GM10266 (cell line): Measurements from ENCODE around the gene CNOT6.
"Not testable (repeated sequence)": the region's sequence is repeated elsewhere in the genome, so short reads cannot be mapped to it uniquely, and the experiment has no call there.

Experiments used
- DNase-seq: peaks from one replicate; pipeline ENCODE4 v3.0.0; 2012; ENCODE audit errors: extremely low spot score
- CTCF ChIP-seq: IDR thresholded peaks from 2 replicates; pipeline ENCODE4 v1.5.1; 2012; ENCODE audit warnings: mild to moderate bottlenecking, low read depth; ENCODE audit not compliant: control insufficient read depth, insufficient read depth; ENCODE audit errors: missing control alignments

Gene CNOT6

GRCh38 chr5:180463216-180463900 is 30.8 kb upstream of the CNOT6 start:
- no peak for DNase-seq
- no peak for TF ChIP-seq CTCF

DNA sequence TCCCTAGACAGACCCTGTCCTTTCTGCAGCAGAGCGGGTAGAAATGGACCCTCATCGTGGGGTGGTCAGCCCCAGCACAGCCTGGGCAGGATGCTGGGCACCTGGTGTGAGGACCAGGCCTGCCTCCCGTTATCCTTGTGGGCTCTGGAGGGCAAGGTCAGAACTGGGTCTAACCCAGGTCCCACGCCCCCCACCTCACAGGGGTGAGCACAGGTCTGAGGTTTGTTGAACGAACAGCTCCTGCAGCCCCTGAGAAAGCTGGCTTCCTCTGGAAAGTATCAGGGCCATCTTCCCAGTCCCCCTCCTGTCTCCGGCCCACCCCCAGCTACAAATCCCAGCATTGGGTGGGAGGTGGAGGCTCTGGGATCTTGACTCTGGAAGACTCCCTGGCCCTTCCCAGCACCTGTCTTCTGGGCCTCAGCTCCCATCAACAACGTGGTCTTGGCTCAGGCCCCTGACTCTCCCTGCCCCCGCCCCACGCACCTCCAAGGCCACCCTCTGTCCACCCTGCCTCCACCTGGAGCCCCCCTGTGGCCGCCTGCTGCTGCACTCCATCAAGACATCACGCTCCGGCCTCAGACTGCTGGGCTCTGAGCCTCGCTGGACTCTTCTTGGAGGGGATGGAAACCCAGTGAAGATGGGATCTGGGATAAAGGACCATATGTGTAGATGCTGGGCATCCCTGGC is 30.1 kb upstream of the CNOT6 start:
- no peak for TF ChIP-seq CTCF
- DNase-seq = no peak

DNA sequence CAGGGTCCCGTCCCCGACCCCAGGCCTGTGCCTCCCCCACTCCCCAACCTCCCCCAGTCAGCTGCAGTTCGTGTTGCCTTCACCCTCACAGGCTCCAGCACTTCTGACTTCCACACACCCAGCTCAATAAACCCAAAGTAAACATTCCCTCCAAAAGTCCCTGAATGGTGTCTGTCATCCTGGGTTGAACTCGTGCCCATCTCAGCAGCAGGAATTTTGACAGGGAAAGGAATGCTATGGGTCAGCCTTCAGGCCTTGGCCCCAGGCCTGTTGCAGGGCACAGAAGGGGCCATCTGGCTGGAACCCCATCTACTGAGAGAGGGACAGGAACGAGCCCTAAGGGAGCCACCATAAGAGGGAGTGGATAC is 29.6 kb upstream of the CNOT6 start:
- no peak for TF ChIP-seq CTCF
- no peak for DNase-seq

- DNase-seq = not testable (repeated sequence)
These were observed 29.1 kb upstream of the CNOT6 start for GRCh38 chr5:180465052-180465451.

DNA sequence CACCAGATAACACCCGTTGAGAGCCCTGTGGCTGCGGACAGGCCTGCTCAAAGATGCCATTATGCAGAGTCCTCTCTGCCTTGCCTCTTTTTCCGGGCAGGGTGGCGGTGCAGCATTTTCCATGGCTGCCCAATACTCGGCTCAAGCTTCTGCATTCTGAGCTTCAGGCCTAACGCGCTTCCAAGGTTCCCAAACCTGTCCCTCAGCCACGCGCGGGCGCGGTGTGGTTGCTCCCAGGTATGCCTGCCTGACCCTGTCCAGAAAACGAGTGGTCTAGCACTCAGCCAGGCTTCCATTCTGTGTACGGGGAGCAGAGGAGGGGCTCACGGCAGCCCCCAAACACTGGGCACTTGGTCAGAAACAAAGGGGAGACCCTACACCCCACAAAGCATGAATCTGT is 27.9 kb upstream of the CNOT6 start:
- TF ChIP-seq CTCF = no peak
- no peak for DNase-seq

DNA sequence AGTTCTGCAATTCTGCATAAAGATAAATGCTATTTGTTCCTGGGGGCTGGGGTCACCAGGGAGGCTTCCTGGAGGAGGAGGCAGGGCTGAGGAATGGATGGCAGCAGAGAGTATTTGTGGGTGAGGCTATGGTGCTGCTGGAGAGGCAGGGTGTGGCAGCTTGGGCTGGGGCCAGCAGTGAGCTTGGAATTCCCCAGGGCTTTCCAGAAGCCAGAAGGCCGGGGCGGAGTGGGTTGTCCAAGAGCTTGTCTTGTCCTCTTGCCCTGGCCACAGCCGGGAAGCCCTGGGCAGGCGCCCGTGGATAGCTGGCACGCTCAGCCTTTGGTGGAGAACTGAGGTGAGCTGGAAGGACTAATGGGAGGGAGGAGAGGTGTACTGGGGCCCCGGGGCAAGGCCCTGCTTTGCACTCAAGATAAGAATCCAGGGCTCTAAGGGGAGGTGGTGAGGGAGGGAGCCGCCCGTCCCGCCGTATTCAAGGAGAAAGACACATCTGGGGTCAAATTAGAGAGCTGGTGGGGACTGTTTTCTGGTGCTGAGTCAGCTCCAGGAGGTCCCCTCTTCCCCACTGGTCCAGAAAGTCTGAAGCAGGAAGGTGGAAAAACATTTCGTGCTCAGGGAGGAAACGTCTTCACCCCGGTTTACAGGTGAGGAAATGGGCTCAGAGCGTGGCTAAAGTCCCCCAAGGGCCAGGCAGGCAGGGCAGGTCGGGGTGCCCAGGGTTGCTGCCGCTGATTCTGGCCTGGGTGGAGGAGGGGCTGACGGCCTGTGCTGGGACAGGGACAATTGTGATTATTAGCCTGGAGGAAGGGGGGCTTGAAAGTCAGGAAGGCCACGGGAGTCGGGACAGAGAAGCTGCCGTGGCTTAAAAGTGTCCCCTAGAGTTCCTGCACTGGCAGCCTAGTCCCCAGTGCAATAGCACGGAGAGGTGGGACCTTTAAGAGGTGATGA is 26.9 kb upstream of the CNOT6 start:
- TF ChIP-seq CTCF = no peak
- DNase-seq = no peak

GRCh38 chr5:180467989-180468731 is 26.0 kb upstream of the CNOT6 start:
- no peak for DNase-seq
- TF ChIP-seq CTCF = no peak
